Astrocyte (in vitro differentiated cells and primary cell): ENCODE data around the gene RNF26.

ENCODE experiments used
- EZH2 ChIP-seq: IDR thresholded peaks from 2 replicates; pipeline ENCODE4 v1.6.1; 2012; ENCODE audit warnings: mild to moderate bottlenecking, low read length, inconsistent platforms; ENCODE audit not compliant: insufficient read depth
- TF ChIP-seq, protein P1 (sequence below): IDR thresholded peaks from 2 replicates; pipeline ENCODE4 v1.5.1; 2011; ENCODE audit warnings: low read depth, mild to moderate bottlenecking, inconsistent platforms, low read length, moderate library complexity; ENCODE audit not compliant: insufficient read depth

DNA sequence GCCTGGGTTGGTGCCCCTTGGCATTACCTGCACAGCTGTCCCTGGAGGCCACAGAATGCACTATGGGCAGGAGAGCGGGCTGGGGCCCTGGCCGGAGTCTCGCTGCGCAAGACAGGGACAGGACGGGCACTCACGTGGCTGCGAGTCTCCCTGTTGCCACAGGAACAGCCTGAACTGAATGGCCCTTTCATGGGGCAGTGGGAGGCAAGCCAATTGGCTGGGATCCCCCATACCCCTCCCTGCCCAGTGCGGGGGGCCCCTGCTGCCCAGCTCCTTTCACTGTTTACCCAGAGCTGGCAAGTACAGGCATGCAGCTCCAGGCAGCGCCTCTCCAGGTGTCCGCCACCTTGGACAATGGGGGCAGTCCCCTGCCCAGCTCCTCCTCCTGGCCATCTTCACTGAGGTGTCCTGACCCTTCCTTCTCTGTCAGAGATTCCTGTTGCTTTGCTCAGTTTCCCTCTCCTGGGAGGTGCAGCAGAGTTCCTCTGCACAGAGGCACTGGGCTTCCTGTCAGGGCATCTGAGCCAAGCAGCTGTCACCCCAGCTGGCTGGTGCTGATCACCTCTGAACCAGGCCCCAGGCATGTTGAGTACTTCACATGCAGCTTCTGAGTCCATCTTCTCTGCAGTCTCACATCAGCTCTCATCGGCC lies 42.0 kb downstream of the RNF26 start:
- TF ChIP-seq, protein P1, sequence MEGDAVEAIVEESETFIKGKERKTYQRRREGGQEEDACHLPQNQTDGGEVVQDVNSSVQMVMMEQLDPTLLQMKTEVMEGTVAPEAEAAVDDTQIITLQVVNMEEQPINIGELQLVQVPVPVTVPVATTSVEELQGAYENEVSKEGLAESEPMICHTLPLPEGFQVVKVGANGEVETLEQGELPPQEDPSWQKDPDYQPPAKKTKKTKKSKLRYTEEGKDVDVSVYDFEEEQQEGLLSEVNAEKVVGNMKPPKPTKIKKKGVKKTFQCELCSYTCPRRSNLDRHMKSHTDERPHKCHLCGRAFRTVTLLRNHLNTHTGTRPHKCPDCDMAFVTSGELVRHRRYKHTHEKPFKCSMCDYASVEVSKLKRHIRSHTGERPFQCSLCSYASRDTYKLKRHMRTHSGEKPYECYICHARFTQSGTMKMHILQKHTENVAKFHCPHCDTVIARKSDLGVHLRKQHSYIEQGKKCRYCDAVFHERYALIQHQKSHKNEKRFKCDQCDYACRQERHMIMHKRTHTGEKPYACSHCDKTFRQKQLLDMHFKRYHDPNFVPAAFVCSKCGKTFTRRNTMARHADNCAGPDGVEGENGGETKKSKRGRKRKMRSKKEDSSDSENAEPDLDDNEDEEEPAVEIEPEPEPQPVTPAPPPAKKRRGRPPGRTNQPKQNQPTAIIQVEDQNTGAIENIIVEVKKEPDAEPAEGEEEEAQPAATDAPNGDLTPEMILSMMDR, result no peak
- TF ChIP-seq EZH2, result no peak
